ENCODE results near the gene DOCK9.
A peak's percentile ranks its signal among the peaks of the same experiment; 100 is the strongest.

Gene DOCK9

DNA sequence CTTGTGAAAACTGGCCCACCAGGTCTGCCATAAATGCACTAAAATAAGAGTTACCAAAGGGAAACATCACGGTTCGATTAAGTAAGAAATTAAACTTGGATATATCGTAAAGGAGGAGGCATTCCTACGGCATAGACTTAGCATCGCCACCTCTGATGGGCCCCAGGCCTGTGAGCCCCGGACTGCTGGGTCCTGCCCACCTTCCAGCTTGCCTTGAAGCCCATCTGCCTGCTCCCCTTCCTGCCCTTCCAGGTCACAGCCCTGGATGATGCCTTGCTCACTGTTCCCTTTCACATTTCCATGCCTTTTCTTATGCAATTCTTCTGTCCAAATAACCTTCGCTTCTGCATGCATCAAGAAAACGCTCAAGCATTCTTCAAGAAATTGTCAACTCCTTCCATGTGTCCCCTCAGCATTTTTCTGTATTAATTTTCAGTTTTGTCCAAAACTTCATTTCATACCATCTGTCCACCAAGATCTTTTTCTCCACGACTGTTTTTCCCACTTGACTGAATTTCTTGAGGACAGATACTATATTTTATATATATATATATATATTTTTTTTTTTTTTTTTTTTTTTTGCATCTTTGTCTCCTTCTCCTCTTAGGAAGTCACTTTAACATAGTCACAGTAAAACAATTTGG, 91.2 kb downstream of the DOCK9 start:
- DNase-seq (ENCODE audit: low spot score), result no peak

DNA sequence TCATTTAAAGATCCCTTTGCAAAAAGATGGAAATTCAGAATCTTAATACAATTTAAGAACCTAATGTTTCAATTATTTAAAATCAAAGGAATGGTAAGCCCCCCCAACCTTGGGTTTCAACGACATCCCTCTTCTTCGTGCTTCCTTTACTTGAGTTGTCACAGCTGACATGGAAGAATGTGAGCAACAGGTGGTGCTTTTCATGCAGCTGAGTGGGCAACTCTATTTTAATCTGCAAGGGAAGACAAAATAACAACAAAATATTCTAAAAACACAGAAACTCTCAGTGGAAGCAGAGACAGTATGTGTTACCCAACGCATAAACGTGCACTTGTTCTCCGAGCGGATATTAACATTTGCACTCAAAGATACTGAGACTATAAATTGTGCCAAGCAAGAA, 92.3 kb downstream of the DOCK9 start:
- no peak for DNase-seq (ENCODE audit: low spot score)

DNA sequence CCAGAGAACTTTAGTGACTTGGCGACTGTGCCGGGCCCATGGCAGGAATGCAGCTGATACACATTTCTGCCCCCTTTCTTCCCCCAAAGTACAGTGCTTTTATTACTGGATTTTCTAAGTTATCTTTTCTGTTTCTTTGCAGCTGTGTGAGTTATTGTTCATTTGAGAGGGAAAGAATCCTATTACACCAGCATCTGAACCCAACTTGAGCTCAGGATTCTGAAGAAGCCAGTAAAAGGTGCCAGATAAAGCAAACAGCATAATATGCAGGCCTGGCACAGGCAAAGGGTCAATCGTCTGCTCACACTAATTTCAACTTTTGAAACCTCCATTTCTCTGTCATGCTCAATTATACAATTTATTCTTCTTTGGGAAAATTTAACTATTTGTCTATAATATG, 93.9 kb downstream of the DOCK9 start:
- no peak for DNase-seq (ENCODE audit: low spot score)

DNA sequence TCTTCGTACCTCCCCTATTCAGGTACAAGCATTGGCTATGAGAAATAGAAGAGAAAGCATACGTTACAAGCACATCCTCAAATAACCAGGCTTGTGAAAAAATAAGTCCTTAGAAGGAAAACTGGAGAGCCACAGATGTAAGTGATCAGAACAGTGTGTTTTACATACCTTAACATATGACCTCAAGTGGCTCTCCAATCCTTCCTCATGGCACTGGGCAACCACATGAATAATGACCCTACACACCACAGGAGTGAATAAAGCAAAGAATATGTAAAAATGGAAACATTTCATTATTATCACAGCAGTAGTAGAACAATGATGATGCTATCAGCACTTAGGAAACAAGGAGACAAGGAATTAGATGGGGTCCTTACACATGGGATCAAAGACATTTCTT, 96.5 kb downstream of the DOCK9 start:
- no peak for DNase-seq (ENCODE audit: low spot score)

DNA sequence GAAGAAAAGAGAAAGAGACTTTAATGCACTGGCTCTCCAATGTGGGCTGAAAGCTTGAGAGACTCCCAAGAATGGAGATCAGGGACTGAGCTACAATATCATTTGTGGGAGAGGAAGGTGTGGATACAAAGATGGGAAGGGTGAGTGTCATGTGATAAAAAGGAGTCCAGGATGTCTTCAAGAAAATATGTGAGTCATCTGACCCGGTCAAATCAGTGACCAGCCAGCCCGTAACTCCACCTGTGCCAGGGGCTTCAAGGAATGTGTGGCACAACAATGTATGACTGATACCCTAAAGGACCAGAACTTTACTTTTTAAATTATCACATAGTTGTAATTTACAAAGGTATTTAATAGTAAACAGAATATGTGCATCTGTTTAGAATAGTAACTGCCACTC, 97.2 kb downstream of the DOCK9 start:
- DNase-seq (ENCODE audit: low spot score), result no peak

DNA sequence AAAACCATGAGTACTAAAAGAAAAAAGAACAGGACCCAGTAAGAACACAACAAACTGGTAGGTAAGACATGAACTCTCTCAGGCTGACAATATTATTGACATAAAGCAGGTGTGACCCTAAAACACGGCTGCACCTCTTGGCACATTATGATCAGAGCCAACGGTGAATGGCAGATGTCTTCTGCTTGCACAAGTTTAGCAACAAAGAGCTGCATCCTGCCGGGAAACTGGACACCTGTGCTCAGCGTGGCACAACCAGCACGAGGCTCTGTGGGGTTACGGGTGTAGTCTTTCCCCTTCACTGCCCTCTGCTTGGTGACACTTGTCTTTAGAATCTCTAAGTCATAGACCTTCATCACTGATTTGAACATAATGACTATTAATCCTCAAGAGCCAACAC, 97.9 kb downstream of the DOCK9 start:
- DNase-seq (ENCODE audit: low spot score), result no peak

DNA sequence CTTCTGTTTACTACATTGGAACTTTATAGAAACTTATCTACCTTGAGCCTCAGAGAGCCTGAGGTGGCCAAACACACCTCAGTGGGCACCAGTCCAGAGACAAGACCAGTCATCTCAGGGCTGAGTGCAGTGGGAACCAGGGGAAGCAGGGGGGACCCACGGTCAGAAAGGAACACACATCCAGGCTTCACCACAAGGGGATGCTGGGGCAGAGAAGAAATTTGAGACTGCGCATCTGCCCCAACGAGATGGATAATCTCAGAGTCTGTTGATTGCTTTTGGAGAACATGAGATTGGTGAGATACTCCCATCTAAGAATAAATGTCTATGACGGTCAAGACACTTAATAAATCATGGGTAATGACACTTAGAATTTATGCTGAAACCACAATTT, 98.7 kb downstream of the DOCK9 start:
- DNase-seq (ENCODE audit: low spot score), result no peak

DNA sequence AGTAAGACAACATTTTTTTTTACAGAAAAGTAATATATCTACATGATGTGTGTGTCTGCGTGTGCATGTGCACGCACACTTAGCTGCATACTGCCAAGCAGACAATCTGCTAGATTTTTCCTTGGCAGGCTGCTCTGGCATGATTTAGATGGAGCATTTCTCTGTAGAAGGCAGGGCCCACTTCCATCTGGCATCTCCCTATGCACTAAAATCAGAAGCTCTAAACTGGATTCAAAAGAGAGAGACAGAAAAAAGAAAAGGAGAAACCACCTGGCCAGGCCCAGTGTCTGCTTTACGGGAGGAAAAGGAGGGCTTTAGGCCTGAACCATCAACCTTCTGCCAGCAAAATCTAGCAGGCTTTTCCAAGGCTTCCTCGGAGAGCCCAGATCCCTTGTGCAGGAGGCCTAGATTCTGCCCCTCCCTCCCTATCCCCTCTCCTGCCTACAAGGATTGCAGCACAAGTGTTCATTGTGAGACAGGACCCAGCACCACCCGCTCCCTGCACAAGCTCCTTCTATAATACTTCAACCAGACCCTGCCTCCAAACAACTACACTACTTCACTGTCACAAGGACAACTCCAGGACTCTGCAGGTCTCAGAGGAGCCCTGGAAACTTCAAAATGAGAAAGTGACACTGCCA, 99.3 kb downstream of the DOCK9 start:
- no peak for DNase-seq (ENCODE audit: low spot score)

DNA sequence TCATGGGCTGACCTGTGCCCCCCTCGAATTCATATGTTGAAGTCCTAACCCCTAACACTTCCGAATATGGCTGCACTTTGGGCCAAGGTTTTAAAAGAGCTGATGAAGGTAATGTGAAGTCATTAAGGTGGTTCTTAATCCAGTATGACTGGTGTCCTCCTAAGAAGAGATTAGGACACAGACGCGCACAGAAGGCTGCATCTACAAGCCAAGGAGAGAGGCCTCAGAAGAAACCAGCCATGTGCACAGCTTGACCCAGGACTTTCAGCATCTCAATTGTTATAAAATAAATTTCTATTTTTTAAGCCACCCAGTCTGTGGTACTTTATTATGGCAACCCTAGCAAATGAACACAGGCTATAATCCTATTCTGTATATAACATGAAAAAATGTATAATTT, 99.9 kb downstream of the DOCK9 start:
- DNase-seq (ENCODE audit: low spot score), result no peak

DNA sequence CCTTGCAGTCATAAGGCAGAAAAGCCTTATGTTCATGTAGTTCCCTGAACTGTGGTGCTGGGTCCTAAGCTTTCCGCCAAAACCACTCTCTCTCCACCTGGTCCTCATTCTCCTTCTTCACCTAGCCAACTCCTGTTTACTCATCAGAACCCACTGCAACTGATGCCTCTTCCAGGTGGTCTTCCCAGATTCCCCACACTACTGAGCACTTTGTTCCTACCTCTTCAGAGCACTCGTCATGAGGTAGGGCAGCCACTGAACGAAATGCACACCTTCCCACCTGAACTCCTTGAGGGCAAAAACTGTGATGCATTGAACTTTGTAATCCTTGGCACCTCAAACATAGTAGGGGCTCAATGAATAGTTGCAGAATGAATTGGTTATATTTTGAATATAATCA, 100.4 kb downstream of the DOCK9 start:
- no peak for DNase-seq (ENCODE audit: low spot score)

DNA sequence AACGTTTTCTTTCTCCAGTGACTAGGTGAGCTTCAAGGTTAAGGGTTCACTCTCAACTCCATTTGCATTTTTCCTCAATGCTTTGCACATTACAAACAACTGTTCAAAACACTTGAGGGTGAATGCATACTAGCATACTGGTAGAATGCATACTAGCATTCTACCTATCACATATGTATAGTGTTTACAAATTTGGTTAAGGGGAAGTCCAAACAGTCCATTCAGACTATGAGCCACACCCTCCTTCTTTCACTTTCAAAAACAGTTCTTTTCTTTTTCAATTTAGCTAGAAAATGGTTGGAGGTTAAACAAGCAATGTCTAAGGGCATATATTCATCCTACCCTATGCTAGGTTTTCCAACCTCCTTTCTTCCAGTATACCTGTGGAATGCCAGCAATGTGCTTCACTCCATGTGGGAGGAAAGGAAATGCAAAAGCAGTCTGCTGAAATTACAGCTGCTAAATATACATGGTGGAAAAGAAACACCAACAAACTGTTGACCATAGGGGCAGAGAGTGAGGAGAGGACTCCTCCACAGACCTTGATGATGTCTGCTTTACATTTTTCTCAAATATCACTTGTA, 102.6 kb downstream of the DOCK9 start:
- DNase-seq (ENCODE audit: low spot score), result no peak

DNA sequence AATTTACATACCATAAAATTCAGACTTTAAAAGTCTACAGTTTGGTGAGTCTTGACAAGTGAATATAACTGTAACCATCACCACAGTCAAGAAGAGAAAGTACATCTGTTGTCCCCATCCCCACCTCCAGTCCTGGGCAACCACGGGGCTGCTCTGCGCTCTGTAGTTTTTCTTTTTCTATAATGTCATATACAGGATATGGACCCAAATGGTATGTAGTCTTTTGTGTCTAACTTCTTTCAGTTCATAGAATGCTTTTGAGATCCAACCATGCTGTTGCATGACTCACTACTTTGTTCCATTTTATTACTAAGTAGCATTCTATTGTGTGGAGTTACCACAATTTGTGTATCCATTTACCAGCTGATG, 103.9 kb downstream of the DOCK9 start:
- DNase-seq (ENCODE audit: low spot score), result no peak

DNA sequence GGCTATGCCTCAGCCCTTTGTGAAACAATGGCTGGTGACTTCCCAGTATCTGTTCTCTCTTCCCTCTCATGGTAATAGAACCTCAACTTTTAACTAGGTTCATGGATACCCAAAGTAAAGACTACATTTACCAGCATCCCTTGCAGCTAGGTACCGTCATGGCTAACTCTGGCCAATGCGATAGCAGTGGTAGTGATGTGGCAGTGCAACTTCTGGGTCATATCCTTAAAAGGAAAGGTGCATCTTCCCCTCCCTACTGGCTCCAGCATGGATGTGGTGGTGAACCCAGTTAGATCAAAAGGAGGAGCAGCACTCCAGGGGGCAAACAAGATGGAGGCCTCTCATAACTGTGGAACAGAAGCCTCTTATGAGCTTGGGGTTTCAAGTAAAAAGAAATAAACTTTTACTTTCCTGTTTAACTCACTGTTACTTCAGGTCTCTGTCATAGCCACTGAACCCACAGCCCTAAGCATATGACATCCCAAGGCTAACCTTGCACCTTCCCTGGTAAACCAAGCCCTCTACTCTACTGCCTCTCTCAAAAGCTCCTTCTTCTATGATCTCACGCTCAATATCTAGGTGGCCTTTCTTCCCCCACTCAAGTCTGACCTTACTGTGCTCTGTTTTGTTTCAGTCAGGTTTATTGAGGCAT, 104.4 kb downstream of the DOCK9 start:
- DNase-seq (ENCODE audit: low spot score), result no peak

DNA sequence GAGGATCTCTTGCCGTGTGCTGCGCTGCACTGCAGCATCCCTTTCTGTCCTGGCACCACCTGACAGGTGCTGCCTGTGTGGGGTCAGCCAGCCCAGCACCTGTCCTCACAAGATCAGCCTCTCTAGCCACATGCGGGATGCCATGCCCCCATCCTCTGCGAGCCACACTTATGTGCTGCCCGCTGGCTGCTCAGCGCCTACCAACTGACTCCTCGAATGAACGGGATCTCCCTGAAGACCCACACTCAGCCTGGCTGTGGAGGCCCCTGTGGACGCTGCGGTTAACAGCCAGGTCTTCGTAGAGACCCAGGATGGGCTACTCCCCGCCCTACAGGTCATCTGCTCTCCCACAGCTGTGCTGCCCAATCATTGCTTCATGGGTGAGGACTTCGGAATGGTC, 106.1 kb downstream of the DOCK9 start:
- DNase-seq (ENCODE audit: low spot score), result no peak

DNA sequence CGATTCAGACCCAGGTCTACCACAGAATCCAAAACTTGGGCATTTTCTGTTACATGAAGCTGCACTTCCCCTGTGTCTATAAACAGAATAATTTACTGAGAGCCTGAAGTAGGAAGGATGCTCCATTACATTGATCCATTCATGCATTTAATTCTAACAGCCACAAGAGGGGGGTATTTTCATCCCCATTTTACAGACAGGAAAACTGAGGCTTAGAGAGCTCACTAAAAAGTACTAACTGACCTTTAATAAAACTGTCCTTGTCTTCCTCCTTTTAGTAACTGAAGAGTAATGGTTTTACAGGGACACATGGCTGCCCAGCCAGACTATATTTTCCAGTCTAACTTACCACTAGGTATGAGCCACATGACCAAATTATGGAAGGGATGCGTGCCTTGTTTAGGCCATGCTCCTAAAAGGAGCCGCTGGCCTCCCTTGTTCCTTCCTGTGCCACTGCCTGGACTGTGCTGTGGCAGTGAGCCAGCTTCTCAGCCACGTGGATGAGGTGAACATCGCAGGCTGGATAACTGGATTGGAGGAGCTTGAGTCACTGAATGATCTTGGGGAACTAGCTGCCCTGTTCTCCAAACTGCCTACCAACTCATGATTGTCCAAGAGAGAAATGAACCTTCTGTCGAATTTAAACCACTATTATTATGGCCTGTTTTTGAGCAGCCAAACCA, 108.3 kb downstream of the DOCK9 start:
- no peak for DNase-seq (ENCODE audit: low spot score)

DNA sequence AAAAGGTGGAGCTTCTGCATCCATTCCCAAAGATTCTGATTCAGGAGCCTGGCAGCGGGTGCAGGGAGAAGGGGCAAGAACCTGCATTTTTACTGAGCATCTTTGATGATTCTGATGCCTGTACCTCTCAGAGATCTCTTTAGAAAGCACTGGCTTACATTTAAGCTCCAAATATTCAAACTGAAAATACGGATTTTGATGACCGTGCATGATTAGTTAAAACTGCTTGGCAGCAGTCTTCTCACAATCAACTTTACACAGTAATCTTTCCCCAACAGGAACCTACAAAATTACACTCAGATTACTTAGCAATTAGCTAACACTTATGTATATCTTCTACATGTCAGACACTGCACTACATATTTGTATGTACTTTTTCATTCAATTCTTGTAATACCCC, 108.9 kb downstream of the DOCK9 start:
- no peak for DNase-seq (ENCODE audit: low spot score)

DNA sequence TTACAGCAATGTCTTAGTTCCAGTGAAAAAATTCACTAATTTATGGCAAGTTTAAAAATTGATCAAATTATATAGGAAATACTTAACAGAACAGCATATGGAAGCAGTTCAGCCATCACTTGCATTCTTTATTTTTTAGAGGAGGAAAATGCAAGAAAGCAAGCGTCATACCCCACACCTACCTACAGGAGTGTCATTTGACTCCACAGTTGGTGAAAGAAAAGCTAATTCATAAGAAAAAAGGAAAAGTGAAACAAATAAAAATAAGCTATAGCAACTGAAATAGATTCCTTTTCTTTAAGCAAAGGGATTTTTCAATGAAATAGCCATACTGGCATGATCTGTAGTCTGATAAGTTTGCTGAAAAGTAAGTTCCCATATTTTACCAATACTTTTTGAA, 111.0 kb downstream of the DOCK9 start:
- no peak for DNase-seq (ENCODE audit: low spot score)

DNA sequence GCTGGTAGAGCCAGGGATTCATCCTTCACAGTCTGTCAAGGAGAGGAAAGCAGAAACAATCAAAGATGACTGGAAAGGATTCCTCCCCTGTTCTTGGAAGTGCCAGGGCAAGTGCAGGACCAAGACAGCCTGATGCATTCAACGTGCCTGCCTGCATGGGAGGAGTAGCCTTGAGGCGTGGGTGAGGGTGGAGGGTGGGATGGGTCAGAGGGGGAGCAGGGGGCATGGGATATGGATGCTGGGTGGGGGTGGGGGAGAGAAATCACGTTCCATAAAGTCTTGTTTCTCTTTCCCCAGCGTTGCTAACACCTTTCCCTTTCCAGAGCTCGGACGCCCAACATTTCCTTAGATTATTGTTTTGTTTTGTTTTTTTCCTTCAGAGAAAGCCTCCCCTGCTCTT, 117.4 kb downstream of the DOCK9 start:
- DNase-seq (ENCODE audit: low spot score), result no peak

DNA sequence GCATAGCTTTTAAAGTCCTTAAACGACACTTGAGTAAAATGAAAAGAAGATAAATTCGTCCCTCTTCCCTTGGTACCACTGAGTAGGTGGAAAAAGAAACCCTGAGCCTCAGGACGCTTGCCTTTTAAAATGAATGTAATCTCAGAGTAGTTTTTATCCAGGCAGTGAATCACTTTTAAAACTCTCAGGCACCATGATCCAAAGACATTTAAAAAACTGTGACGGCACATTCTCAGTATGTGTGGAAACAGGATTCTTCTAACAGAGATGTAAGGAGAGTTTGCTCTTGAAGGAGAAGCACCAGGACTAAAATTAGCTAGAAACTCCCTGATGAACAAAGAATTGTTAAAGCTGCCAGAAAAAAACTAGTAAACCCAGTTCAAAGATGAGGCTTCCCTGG, 119.7 kb downstream of the DOCK9 start:
- DNase-seq (ENCODE audit: low spot score), result no peak

DNA sequence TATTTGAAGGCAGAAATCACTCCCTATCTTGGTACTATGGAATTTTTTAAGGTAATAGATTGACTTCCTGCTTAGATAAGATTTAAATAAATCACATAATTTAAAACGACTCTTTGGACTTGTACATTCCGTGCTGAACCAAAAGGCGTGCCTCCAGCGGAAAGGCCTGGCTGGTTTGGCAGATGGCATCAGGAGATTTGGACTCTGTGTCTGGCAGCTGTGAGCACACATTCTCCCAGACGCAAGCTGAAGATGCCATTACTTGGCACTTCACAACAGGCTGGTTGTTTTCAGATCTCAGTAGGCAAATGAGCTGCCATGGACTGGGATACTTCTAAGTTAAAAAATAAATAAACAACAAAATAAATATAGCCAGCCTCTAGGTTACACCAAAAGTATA, 120.9 kb downstream of the DOCK9 start:
- DNase-seq (ENCODE audit: low spot score), result no peak

DNA sequence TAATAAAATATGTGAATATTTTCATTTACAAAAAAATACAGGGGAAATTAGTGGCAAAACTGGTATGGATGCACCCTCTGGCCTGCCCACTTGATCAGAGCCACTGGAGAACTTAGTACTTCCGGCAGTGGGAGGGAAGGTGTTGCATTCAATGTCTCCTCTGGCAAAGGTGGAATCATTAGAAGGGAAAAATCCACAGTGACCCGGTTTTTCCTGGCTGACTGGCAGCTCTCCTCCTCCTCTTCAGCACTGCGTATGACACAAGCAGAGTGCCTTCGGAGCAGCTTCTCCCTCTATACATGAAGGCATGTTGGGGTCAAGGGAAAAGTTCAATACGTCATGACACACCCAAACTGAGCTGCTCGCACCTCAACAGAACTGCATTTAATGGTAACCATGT, 123.4 kb downstream of the DOCK9 start:
- no peak for DNase-seq (ENCODE audit: low spot score)

DNA sequence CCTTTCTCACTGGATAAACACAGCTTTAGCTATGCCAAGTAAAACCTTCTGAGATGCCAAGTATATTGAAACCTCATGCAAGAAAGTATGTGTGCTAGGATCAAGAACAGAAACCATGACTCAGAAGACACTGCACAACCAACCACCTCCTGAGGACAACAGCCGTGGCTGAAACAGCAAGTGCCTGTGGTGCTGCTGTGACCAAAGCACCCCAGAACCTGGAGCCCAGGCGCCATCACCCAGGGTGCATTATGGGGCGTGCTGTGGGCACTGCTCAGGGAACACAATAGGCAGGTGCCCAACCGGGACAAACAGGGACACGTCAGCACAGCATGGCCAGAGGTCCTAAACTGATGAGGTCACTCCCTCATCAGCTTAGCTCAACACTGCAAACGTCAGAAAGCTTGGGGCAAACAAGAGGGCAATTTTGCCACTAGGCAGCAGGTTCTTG, 124.1 kb downstream of the DOCK9 start:
- DNase-seq (ENCODE audit: low spot score), result peak; percentile 39

DNA sequence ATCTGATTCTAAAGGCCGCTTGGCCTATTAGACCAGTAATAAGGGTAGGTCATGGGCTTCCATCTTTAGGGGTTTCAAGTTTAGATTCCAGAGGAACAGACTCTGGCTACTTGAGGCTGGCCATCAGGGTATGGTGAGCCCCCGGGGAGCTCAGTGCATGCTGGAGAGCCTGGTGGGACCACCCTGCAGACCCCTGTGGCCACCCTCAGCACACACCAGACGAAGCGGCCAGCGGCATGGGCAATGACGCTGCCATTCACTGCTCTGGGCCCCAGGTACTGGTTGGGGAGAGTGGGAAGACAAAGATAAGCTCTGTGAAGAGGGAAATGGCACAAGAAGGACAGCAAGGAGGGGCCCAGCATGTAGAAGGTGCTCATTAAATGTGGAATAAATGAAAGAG, 126.6 kb downstream of the DOCK9 start:
- DNase-seq (ENCODE audit: low spot score), result no peak

Measured in AG08396 (cell line).